DMS153 treated with DMSO at 0.1 percent for 48 hours (cell line): ENCODE measurements around the gene SCTR.

Experiments
- DNase-seq: peaks from one replicate; lab custom pipeline; 2025; ENCODE audit not compliant: unreplicated experiment; lab: John Stamatoyannopoulos, UW

The SCTR gene

GRCh38 chr2:119431155-119431975, 92.9 kb downstream of the SCTR start, which contains the start of gene TMEM37:
TSS of gene TMEM37 (plus strand) at chr2:119431854. CDS start at chr2:119431904, 50 bp downstream.
- DNase-seq: peak; percentile 51

GRCh38 chr2:119430023-119430498, 94.2 kb downstream of the SCTR start:
- no peak for DNase-seq

DNA sequence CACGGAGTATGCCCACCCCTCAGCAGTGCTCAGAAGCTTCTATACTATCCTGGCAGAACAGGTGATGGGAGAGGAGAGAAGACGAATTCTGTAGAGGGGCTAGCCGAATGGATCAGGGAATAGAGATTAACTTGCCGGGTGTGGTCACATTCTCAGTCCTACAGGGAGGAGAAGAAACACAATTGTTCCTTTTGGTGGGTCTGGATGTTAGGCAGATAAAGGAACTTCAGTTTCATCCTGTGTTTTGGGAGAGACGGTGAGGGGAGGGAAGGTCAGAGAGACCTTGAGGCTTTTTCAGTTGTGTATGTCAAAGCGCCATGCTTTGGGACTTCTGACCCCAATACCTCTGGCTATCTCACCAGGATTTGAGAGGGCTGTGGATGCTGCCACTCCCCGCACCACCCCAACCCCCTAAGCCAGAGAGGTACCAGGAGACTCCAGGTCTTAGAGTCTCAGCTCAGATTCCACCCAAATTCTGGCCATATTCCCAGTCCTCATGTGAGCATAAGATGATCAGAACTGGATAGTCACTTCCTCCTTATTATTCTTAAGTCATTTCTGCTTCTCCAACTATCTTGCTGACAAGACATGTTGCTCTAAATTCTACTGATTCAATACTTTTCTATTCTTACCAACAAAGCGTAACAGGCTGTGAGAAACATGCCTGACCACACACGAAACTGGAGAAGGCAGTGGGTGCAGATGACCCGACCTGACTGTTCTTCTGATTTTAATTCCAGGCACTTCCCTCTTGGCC, 94.9 kb downstream of the SCTR start:
- no peak for DNase-seq

GRCh38 chr2:119428488-119429224, 95.6 kb downstream of the SCTR start:
- DNase-seq: no peak

DNA sequence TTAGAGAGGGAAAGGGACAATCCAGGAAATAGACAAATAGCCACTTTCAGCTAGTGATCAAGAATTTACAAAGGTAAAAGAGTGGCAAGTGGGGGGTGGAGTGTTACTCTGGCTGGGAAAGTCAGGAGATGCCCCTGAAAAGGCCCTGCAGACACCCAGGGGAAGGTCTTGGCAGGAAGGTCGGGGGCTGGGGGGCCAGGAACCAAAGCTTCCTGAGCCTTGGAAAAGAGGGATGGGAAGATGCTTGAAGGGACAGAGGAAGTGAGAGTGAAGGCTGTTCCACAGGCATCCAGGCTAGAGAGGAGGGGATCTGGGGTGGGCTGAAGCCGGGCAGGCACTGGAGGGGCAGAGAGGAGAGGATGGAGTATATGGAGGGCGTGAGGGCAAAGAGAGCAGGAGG, 96.5 kb downstream of the SCTR start:
- DNase-seq: no peak

DNA sequence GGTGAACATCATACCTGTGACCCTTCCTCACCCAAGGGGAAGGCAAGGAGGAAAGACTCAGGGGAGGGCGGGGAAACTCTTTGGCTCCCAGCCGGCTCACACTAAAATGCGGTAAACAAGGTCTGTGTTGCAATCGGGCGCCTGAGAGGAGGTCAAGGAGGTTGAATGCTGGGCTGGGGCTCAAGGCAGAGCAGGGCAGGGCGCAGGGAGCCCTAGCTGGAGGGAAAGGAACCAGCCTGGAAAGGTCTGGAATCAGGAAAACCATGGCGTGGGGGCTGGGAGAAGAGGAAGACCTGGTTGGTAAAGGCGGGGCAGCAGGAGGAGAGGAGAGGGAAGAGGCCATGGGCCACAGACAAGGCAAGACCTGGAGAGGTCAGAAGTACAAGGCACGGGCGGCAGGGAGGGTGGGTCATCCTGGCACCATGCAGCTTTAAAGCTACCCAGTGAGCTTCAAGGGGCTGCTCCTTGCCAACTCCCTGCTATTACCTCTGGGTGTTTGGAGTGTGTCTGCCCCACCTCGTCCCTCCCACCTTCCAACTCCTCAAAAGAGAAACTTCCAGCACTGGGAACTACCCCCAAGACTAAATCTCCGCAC, 97.4 kb downstream of the SCTR start:
- DNase-seq: no peak

- DNase-seq: no peak
Measured at GRCh38 chr2:119426396-119426675, 97.9 kb downstream of the SCTR start.

DNA sequence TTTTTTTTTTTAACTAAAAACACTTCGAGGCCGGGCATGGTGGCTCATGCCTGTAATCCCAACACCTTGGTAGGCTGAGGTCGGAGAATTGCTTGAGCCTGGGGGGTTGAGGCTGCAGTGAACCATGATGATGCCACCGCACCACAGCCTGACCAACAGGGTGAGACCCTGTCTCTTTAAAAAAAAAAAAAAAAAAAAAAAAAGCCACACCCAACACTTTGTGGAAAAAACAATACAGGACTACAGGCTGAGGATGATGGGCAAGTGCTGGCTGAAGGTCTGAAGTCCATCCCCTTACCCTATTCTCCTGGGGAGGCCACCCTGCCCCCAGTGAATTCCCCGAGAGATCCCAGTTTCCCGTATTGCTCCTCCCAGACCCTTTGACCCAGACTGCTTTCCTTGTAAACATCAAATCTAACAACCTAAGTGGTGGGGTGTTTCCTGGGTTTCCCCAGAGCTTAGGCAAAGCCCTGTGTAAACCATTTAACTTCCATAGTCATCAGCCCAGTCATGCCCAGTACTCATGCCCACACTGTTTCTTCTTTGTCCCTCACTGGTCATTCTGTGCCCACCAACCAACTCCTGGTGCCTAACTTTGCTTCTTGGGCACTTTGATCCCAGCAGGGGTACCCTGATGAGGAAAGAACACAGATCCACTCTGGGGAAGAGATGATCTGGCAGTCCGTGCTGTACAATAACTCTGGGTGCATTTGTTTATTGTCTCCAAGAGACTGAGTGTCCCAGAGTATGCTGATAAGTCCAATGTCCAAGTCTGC, 98.5 kb downstream of the SCTR start:
- no peak for DNase-seq

- no peak for DNase-seq
Measured at GRCh38 chr2:119425119-119425405, 99.2 kb downstream of the SCTR start.

- DNase-seq: no peak
Measured at GRCh38 chr2:119424284-119425118, 99.8 kb downstream of the SCTR start.

DNA sequence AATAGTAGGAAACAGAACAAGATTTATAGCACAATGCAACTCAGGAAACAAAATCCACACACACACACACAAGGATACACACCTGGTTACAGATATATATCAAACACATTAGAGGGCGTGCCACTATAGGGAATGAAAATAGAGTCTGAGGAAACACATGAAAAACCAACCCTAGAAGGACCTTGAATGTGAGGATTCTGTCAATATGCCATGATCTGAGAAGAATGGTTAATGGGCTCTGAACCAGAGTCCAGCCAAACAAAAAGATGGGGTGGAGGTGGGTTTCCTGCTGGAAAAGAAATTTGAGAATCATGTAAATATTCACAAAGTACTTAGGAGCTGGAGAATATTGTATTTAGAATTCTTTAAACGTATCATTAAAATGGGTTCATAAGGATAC, 100.5 kb downstream of the SCTR start:
- DNase-seq: no peak

- no peak for DNase-seq
Measured at GRCh38 chr2:119423108-119423444, 101.2 kb downstream of the SCTR start.

DNA sequence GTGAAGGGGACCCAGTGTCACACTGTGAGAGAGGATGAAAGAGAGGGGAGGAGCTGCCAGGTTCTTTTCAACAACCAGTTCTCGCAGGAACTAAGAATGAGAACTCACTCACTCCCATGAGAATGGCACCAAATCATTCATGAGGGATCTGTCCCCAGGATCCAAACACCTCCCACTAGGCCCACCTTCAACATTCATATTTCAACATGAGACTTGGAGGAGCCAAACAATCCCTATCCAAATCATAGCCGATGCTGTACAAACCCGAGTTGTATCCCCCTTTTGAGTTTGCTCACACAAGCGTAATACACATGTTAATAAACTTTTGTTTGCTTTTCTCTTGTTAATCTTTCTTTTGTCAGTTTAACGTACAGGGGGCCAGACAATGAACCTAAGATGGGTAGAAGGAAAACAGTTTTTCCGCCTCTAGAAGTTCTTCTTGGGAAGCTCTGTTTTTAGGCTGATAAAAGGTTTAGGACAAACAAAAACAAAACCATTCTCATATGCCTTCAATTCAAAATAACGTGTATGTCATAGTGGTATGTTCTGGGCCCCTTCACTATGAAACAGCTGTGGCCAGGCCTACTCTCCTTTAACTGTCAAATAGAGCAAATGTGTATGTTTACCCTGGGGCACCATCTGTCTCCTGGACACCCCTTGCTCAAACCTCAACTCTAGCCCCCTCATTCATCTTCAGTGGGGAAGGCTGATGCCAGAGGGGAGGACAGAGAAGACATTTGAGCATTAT, 101.7 kb downstream of the SCTR start:
- no peak for DNase-seq

DNA sequence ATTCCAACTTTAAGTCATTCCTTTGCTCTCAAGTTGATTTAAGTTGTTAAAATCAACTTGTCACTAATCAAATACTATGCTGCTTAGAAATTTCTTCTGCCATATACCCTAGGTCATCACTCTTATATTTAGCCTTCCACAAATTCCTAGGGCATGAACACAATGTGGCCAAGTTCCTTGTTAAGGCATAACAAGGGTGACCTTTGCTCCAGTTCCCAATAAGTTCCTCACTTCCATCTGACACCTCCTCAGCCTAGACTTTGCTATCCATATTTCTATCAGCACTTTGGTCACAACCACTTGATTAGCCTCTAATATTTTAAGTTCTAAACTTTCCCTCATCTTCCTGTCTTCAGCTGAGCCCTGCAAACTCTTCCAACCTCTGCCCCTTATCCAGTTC, 102.5 kb downstream of the SCTR start:
- DNase-seq: no peak

DNA sequence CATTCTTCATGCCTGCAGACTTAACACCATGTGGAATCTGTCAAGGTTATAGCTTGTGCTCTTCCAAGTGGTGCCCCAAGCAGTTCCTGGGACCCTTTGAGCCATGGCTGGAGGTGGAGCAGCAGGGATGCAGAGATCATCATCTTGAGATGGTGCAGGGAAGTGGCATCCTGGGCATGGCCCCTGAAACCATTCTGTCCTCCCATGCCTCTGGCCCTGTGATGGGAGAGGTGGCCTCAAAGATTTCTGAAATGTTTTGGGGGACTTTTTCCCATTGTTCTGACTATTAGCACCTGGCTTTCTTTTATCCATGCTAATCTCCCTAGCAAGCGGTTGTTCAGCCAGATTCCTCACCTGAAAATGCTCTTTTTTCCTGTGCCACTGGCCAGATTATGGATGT, 103.0 kb downstream of the SCTR start:
- DNase-seq: no peak

GRCh38 chr2:119419803-119420508, 104.3 kb downstream of the SCTR start:
- no peak for DNase-seq

- DNase-seq: no peak
Measured at GRCh38 chr2:119419065-119419464, 105.2 kb downstream of the SCTR start.

- no peak for DNase-seq
Measured at GRCh38 chr2:119417908-119418307, 106.4 kb downstream of the SCTR start.
